ENCODE results near the gene TRAPPC4. TPM values are rescaled to one million over a fixed set of nuclear protein-coding genes. Genes with fewer than 3 reads are reported as not detected.
"Not testable (repeated sequence)": the region's sequence is repeated elsewhere in the genome, so short reads cannot be mapped to it uniquely, and the experiment has no call there.

Gene TRAPPC4
- total RNA-seq, result 141 and 142 TPM in 2 replicates

DNA sequence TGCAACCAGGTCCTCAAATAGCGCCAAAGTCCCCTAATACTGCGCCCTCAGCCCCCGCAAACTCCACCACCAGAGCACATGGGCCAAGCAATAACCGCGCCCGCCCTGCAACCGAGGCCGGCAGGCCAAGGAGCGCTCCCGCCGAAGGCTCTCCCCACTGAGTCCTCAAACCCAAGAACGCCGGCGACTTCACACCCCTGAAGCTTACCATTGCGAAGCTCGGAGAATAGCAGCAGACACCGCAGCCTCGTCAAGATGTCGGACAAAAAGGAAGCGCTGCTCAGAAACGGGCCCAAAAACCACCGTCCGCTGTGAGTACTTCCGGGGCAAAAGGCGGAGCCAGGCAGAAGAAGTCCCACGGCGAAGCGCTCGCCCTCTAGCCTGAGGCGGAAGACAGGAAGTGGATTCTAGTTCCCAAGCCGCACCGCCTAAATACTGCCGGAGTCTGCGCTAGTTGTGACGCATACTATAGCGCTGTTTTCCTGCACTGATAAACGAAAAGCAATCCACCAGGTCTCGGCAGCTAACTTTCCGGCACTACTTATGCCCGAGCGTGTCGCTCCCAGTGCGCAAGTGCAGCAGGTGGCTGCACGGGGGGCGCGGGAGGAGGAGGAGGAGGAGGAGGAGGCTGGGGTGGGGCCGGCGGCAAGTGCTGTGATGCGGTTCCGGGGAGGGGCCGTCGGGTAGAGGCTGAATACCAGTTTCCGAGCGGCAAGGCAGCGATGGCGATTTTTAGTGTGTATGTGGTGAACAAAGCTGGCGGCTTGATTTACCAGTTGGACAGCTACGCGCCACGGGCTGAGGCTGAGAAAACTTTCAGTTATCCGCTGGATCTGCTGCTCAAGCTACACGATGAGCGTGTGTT is at the start of gene TRAPPC4, which contains the start of gene RPS25:
Gene TRAPPC4 (plus strand): TSS at position 693 of the 865 bp plus-strand sequence. CDS start 30 bp downstream, at position 723.
Gene RPS25 (minus strand): TSS at position 270 of the 865 bp plus-strand sequence. CDS start 59 bp downstream, at position 211.
- H3K27ac Mint-ChIP-seq, result peak within 1 kb of the TSS; percentile 100
- no peaks in the 10 kb centered on the region for H3K27me3 Mint-ChIP-seq (ENCODE audit: insufficient read depth)
- peak; percentile 92 for DNase-seq (ENCODE audit: low spot score)
- peak within 1 kb of the TSS; percentile 99 for H3K4me3 Mint-ChIP-seq
- H3K9me3 Mint-ChIP-seq, result no peaks in the 10 kb centered on the region
- intact Hi-C loops (cut with micrococcal nuclease), result loop anchor here (1.0 to 5.0 kb wide), 11 partner anchors 12 to 227 kb away; partner anchors contain the start of genes CBL, CENATAC, DDX6 and DPAGT1
- H3K4me1 Mint-ChIP-seq (ENCODE audit: low read depth), result peaks cover 42% of the 10 kb centered on the region
- H3K36me3 Mint-ChIP-seq (ENCODE audit: low read depth), result peaks cover 58% of the 10 kb centered on the region

DNA sequence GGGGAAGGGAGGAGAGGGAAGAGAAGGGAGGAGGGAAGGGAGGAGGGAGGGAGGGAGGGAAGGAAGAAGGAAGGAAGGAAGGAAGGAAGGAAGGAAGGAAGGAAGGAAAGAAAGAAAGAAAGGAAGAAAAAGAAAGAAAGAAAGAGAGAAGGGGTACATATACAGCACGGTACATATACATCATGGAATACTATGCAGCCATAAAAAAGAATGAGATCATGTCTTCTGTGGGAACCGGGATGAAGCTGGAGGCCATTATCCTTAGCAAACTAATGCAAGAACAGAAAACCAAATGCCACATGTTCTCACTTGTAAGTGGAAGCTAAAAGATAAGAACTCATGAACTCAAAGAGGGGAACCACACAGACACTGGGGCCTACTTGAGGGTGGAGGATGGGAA is 49.1 kb upstream of the TRAPPC4 start:
- H3K4me3 Mint-ChIP-seq; intact Hi-C loops (cut with micrococcal nuclease); DNase-seq (ENCODE audit: low spot score); H3K4me1 Mint-ChIP-seq (ENCODE audit: low read depth); H3K36me3 Mint-ChIP-seq (ENCODE audit: low read depth); H3K27ac Mint-ChIP-seq; H3K9me3 Mint-ChIP-seq: not testable (repeated sequence)
- H3K27me3 Mint-ChIP-seq (ENCODE audit: insufficient read depth), result peaks cover 15% of the 10 kb centered on the region

DNA sequence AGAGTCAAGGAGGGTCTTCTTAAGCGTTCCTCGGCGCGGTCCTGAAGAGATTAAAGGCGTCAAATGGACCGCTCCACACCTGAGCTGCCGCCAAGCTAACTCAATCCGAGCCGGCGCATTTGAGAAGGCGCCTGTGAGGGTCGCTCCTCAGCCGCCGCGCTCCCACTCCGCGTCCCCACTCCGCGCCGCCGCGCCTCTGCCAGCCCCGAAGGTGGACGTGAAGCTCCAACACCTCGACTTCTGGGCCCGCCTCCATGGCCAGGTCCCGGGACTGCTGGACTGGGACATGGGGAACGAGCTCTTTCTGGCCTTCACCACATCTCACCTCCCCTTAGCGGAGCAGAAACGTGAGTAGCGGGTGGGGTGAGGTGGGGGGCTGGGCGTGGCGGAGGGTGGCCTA is 46.9 kb upstream of the TRAPPC4 start, which contains the start of gene FOXR1:
Gene FOXR1 (plus strand): TSS at position 116 of the 400 bp plus-strand sequence. CDS start 171 bp downstream, at position 287.
- no peak for DNase-seq (ENCODE audit: low spot score)
- H3K27ac Mint-ChIP-seq, result no peak within 1 kb of the TSS
- peaks cover 26% of the 10 kb centered on the region for H3K27me3 Mint-ChIP-seq (ENCODE audit: insufficient read depth)
- H3K4me1 Mint-ChIP-seq (ENCODE audit: low read depth), result no peaks in the 10 kb centered on the region
- intact Hi-C loops (cut with micrococcal nuclease), result no loop called here
- H3K4me3 Mint-ChIP-seq, result no peak within 1 kb of the TSS
- H3K9me3 Mint-ChIP-seq, result no peaks in the 10 kb centered on the region
- no peaks in the 10 kb centered on the region for H3K36me3 Mint-ChIP-seq (ENCODE audit: low read depth)

- H3K36me3 Mint-ChIP-seq (ENCODE audit: low read depth), result no peaks in the 10 kb centered on the region
- H3K27me3 Mint-ChIP-seq (ENCODE audit: insufficient read depth), result peaks cover 22% of the 10 kb centered on the region
- no peak overlapping the region for H3K4me3 Mint-ChIP-seq
- DNase-seq (ENCODE audit: low spot score), result no peak
- no peaks in the 10 kb centered on the region for H3K9me3 Mint-ChIP-seq
- intact Hi-C loops (cut with micrococcal nuclease), result no loop called here
- H3K4me1 Mint-ChIP-seq (ENCODE audit: low read depth), result no peaks in the 10 kb centered on the region
- H3K27ac Mint-ChIP-seq, result no peak overlapping the region
Observed at GRCh38 chr11:118973985-118974384, 44.6 kb upstream of the TRAPPC4 start.

DNA sequence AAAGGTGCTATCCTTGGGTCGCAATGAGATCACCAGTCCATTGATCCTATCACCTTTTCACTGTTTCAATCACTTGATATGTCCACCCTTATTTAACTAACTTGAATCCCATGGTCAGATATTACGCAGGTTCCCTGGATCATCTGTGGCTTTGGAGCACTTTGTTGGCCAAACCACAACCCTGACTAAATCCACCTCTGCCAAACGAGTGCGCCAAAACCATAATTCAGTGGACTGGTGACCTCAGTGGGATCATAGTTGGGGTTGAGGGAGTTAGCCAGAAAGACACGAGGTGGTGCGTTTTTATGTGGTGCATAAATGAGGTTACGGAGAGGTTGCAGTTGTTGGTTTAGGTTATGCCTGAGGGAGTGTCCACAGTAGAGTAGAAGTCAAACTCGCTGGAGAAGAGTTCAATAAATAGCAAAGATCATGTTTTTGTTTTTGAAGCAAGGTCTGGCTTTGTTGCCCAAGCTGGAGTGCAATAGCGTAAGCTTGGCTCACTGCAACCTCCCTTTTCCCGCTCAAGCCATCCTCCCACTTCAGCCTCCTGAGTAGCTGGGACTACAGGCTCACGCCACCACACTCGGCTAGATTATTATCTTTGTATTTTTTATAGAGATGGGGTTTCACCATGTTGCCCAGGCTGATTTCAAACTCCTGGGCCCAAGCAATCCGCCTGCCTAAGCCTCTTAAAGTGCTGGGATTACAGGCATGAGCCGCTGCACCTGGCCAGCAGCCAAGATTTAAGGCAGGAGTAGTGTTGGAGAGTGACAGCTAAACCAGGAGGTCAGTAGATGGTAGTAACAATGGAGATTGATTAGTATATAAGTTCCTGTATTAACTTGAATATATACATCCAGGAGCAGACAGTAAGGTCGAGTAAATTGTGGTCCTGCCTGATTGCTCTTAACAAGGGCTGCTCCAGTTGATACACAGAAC is 42.5 kb upstream of the TRAPPC4 start:
- Mint-ChIP-seq H3K36me3 (ENCODE audit: low read depth) (no peaks in the 10 kb centered on the region), H3K4me3 (no peak overlapping the region), H3K4me1 (ENCODE audit: low read depth) (no peaks in the 10 kb centered on the region), H3K27ac (no peak overlapping the region), H3K27me3 (ENCODE audit: insufficient read depth) (peaks cover 15% of the 10 kb centered on the region), H3K9me3 (no peaks in the 10 kb centered on the region)
- no peak for DNase-seq (ENCODE audit: low spot score)
- intact Hi-C loops (cut with micrococcal nuclease), result no loop called here

- Mint-ChIP-seq H3K4me3 (no peak overlapping the region), H3K27ac (no peak overlapping the region), H3K9me3 (no peaks in the 10 kb centered on the region), H3K4me1 (ENCODE audit: low read depth) (no peaks in the 10 kb centered on the region), H3K36me3 (ENCODE audit: low read depth) (no peaks in the 10 kb centered on the region), H3K27me3 (ENCODE audit: insufficient read depth) (peaks cover 15% of the 10 kb centered on the region)
- intact Hi-C loops (cut with micrococcal nuclease), result no loop called here
- DNase-seq (ENCODE audit: low spot score), result no peak
Observed at GRCh38 chr11:118979434-118979833, 39.1 kb upstream of the TRAPPC4 start.

GRCh38 chr11:118980191-118980881 is 38.2 kb upstream of the TRAPPC4 start:
- Mint-ChIP-seq H3K27me3 (ENCODE audit: insufficient read depth) (peaks cover 9% of the 10 kb centered on the region), H3K4me1 (ENCODE audit: low read depth) (no peaks in the 10 kb centered on the region), H3K9me3 (no peaks in the 10 kb centered on the region), H3K36me3 (ENCODE audit: low read depth) (no peaks in the 10 kb centered on the region), H3K27ac (no peak overlapping the region), H3K4me3 (no peak overlapping the region)
- DNase-seq (ENCODE audit: low spot score), result no peak
- intact Hi-C loops (cut with micrococcal nuclease), result no loop called here

DNA sequence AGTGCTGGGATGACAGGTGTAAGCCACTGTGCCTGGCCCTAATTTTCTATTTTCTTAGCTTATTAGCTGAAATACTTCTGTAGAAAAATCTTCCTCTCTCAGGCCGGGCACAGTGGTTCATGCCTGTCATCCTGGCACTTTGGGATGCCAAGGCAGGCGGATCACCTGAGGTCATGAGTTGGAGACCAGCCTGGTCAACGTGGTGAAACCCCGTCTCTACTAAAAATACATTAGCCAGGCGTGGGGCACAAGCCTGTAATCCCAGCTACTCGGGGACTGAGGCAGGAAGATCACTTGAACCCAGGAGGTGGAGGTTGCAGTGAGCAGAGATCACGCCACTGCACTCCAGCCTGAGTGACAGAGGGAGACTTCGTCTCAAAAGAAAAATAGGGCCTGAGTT is 34.2 kb upstream of the TRAPPC4 start:
- H3K9me3 Mint-ChIP-seq; H3K4me3 Mint-ChIP-seq; intact Hi-C loops (cut with micrococcal nuclease); DNase-seq (ENCODE audit: low spot score); H3K27ac Mint-ChIP-seq; H3K36me3 Mint-ChIP-seq (ENCODE audit: low read depth); H3K27me3 Mint-ChIP-seq (ENCODE audit: insufficient read depth); H3K4me1 Mint-ChIP-seq (ENCODE audit: low read depth): not testable (repeated sequence)

- Mint-ChIP-seq H3K27me3 (ENCODE audit: insufficient read depth) (no peaks in the 10 kb centered on the region), H3K4me1 (ENCODE audit: low read depth) (no peaks in the 10 kb centered on the region)
- intact Hi-C loops (cut with micrococcal nuclease), result no loop called here
Observed at GRCh38 chr11:118984825-118985224, 33.7 kb upstream of the TRAPPC4 start.

GRCh38 chr11:118988280-118988679 is 30.3 kb upstream of the TRAPPC4 start:
- Mint-ChIP-seq H3K27ac (no peak overlapping the region), H3K27me3 (ENCODE audit: insufficient read depth) (no peaks in the 10 kb centered on the region), H3K4me3 (no peak overlapping the region), H3K9me3 (no peaks in the 10 kb centered on the region), H3K36me3 (ENCODE audit: low read depth) (no peaks in the 10 kb centered on the region), H3K4me1 (ENCODE audit: low read depth) (no peaks in the 10 kb centered on the region)
- DNase-seq (ENCODE audit: low spot score), result no peak
- intact Hi-C loops (cut with micrococcal nuclease), result no loop called here

More at GRCh38 chr11:118984825-118985224, 33.7 kb upstream of the TRAPPC4 start:
- no peak for DNase-seq (ENCODE audit: low spot score)
- Mint-ChIP-seq H3K36me3 (ENCODE audit: low read depth) (no peaks in the 10 kb centered on the region), H3K4me3 (no peak overlapping the region), H3K27ac (no peak overlapping the region), H3K9me3 (no peaks in the 10 kb centered on the region)

- H3K4me1 Mint-ChIP-seq (ENCODE audit: low read depth); H3K4me3 Mint-ChIP-seq: not testable (repeated sequence)
Observed at GRCh38 chr11:118991486-118992038, 27.0 kb upstream of the TRAPPC4 start.

More at GRCh38 chr11:118991486-118992038, 27.0 kb upstream of the TRAPPC4 start:
- H3K9me3 Mint-ChIP-seq; H3K27me3 Mint-ChIP-seq (ENCODE audit: insufficient read depth); H3K36me3 Mint-ChIP-seq (ENCODE audit: low read depth); H3K27ac Mint-ChIP-seq; intact Hi-C loops (cut with micrococcal nuclease); DNase-seq (ENCODE audit: low spot score): not testable (repeated sequence)

All from activated T-helper 1 cell treated with anti-CD3 and anti-CD28 coated beads, Interleukin-12 subunit alpha, Interleukin-12 subunit beta, Interleukin-2, Interleukin-4 antibody, amounts not matched to agents 30 ng/mL and 10 ng/mL and 1 ng/mL, durations not matched to agents 14 hours and 24 hours and 36 hours (primary cell).